Left forelimb (tissue), 1 donor: Measurements from ENCODE around the gene ERLIN1.

ENCODE experiments used
- DNase-seq: peaks from one replicate; pipeline ENCODE4 v3.0.0-alpha.2; 2018; ENCODE audit warnings: low spot score

ERLIN1 gene

GRCh38 chr10:100172349-100172748 is 13.5 kb downstream of the ERLIN1 start:
- no peak for DNase-seq

GRCh38 chr10:100168313-100168643 is 17.6 kb downstream of the ERLIN1 start:
- no peak for DNase-seq

- DNase-seq: no peak
Measured at GRCh38 chr10:100167553-100168312, 18.1 kb downstream of the ERLIN1 start.

GRCh38 chr10:100163704-100164621 is 21.9 kb downstream of the ERLIN1 start:
- DNase-seq: no peak

GRCh38 chr10:100162696-100163095 is 23.1 kb downstream of the ERLIN1 start:
- DNase-seq: no peak

- DNase-seq: no peak
Measured at GRCh38 chr10:100158044-100158805, 27.6 kb downstream of the ERLIN1 start.

- DNase-seq: no peak
Measured at GRCh38 chr10:100157156-100157555, 28.7 kb downstream of the ERLIN1 start.

GRCh38 chr10:100155936-100156335 is 29.9 kb downstream of the ERLIN1 start:
- DNase-seq: no peak

- DNase-seq: no peak
Measured at GRCh38 chr10:100154666-100155065, 31.2 kb downstream of the ERLIN1 start.

- DNase-seq: no peak
Measured at GRCh38 chr10:100153239-100153825, 32.5 kb downstream of the ERLIN1 start.

- DNase-seq: no peak
Measured at GRCh38 chr10:100151723-100152300, 34.0 kb downstream of the ERLIN1 start.

- no peak for DNase-seq
Measured at GRCh38 chr10:100148353-100149211, 37.2 kb downstream of the ERLIN1 start.

GRCh38 chr10:100146875-100147650 is 38.8 kb downstream of the ERLIN1 start:
- no peak for DNase-seq

GRCh38 chr10:100146398-100146797 is 39.4 kb downstream of the ERLIN1 start:
- DNase-seq: no peak

- no peak for DNase-seq
Measured at GRCh38 chr10:100143756-100144155, 42.1 kb downstream of the ERLIN1 start.

GRCh38 chr10:100141446-100142087 is 44.3 kb downstream of the ERLIN1 start:
- no peak for DNase-seq

- no peak for DNase-seq
Measured at GRCh38 chr10:100140070-100140469, 45.8 kb downstream of the ERLIN1 start.

GRCh38 chr10:100138921-100139496 is 46.8 kb downstream of the ERLIN1 start:
- DNase-seq: no peak

GRCh38 chr10:100135486-100135885 is 50.3 kb downstream of the ERLIN1 start:
- no peak for DNase-seq
